Measurements from ENCODE around the gene SLC22A14. TPM values are rescaled to one million over a fixed set of nuclear protein-coding genes. Genes with fewer than 3 reads are reported as not detected.
A peak's percentile ranks its signal among the peaks of the same experiment; 100 is the strongest.

The SLC22A14 gene
- polyA plus RNA-seq, 3 donors, result 0.62 to 0.98 (median 0.66) TPM

GRCh38 chr3:38364721-38365400 lies 82.8 kb downstream of the SLC22A14 start:
- no peak for DNase-seq (ENCODE audit: extremely low read depth in 1 of 11, low read depth in 9 of 11, low spot score in 4 of 11)

- DNase-seq (ENCODE audit: extremely low read depth in 1 of 11, low read depth in 9 of 11, low spot score in 4 of 11), result no peak
These were observed 83.5 kb downstream of the SLC22A14 start for GRCh38 chr3:38365469-38366062.

DNA sequence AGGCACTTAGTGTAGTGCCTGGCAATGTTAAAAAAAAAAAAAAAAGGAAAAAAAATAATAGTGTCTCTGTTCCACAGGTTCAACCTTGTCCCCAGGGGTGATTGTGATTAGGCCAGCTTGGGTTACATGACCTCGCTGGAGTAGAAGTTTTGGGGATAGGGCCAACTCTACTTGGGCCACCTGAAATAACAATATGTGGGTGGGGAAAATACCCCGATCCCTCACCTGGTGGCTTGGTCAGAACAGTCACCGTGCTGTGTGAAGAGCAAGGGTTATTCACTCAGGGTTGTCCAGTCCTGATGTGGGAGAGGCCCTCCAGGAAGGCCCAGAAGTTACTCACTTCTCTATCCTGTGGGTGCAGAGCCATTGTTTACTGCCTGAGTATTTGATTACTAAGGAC lies 84.0 kb downstream of the SLC22A14 start:
- DNase-seq (ENCODE audit: extremely low read depth in 1 of 11, low read depth in 9 of 11, low spot score in 4 of 11), result no peak

DNA sequence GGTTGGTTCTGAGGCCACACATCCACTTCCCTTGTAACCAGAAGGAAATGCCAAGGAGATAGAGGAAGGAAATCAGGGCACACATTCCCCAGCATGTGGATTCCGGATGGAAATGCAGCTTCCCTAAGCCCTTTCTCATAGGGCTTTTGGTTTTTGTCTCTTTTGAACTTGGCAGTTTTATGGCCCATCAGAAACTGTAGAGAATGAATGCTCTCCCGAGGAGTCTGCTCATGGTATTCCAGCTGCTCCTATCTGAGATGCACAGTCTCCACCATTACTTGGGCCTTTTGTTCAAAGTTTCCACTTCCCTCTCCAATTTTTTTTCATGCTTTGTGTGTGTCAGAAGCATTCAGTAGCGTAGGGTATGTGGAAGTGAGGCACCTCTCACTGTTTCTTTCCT lies 85.7 kb downstream of the SLC22A14 start:
- peak in 2 of 11 donors; percentile 8 to 18 for DNase-seq (ENCODE audit: extremely low read depth in 1 of 11, low read depth in 9 of 11, low spot score in 4 of 11)

Other genes starting within 250 kb of the SLC22A14 start
- gene DLEC1, start 243.1 kb upstream of the SLC22A14 start, polyA plus RNA-seq (ENCODE audit: insufficient read length in 3 of 3), result 1 to 10 TPM in 1 of 3 donors, under 1 TPM in 2; 0.48 to 1.5 (median 0.82) TPM
- 100 to 1,000 TPM; 131 to 150 (median 139) TPM for gene ACAA1, start 145.2 kb upstream of the SLC22A14 start, polyA plus RNA-seq (ENCODE audit: insufficient read length in 3 of 3)
- gene MYD88, start 143.6 kb upstream of the SLC22A14 start, polyA plus RNA-seq (ENCODE audit: insufficient read length in 3 of 3), result 10 to 100 TPM; 22.6 to 27.4 (median 25.0) TPM
- 10 to 100 TPM; 46.8 to 55.6 (median 50.2) TPM for gene OXSR1, start 116.8 kb upstream of the SLC22A14 start, polyA plus RNA-seq (ENCODE audit: insufficient read length in 3 of 3)
- gene SLC22A13, start 16.5 kb upstream of the SLC22A14 start, polyA plus RNA-seq (ENCODE audit: insufficient read length in 3 of 3), result 1 to 10 TPM; 2.7 to 7.1 (median 4.1) TPM
- 10 to 100 TPM in 2 of 3 donors, 1 to 10 TPM in 1; 9.6 to 13.9 (median 13.2) TPM for gene XYLB, start 64.5 kb downstream of the SLC22A14 start, polyA plus RNA-seq (ENCODE audit: insufficient read length in 3 of 3)
- 10 to 100 TPM; 18.2 to 19.8 (median 19.0) TPM for gene ACVR2B, start 171.6 kb downstream of the SLC22A14 start, polyA plus RNA-seq (ENCODE audit: insufficient read length in 3 of 3)
- 10 to 100 TPM; 12.2 to 19.8 (median 15.9) TPM for gene EXOG, start 214.0 kb downstream of the SLC22A14 start, polyA plus RNA-seq (ENCODE audit: insufficient read length in 3 of 3)